ENCODE results near the gene ACAD10.

- TF ChIP-seq POLR2A (IDR thresholded peaks at IDR 0.05) = no peak
- no peak for TF ChIP-seq CTCF (IDR thresholded peaks at IDR 0.05)
Observed at GRCh38 chr12:111645433-111645832, 40.4 kb upstream of the ACAD10 start.
